ENCODE data around the gene BAIAP2L2.
"Not testable (repeated sequence)": the region's sequence is repeated elsewhere in the genome, so short reads cannot be mapped to it uniquely, and the experiment has no call there.

BAIAP2L2 gene

DNA sequence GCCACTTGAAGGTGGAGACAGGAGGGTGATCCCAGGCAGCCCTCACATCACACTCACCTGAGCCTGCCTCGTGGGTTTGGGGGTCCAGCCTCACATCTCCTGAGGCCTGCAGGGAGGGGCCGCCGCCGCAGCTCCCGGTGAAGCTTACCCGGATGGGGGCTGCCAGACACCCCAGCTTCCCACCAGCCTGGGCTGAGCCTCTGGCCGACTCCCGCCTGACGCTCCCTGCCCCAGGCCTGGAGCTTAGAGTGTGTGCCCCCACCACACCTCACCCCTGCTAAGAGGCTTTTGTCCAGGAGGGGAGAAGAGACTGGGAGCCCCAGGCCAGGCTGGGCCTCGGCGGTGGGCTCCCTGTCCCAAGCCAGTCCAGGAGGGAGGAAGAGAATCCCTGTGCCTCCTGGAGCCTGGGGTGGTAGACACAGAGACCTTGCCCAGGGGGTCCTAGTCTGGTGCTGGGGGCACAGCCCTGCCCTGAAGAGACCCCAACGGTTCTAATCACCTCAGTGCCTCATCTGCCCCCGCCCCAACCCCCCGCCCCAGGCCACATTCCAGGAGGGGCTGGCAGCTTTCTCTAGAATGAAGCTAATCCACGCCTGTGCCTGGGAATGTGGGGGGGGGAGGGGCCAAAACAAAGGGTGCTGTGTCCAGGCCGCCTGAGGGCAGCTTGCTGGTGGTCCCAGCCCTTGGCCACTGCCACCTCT, 26.4 kb downstream of the BAIAP2L2 start, which contains the start of gene SLC16A8:
Gene SLC16A8 (minus strand): TSS at position 254 of the 701 bp plus-strand sequence. CDS start 1,311 bp downstream, outside the sequence.
- no peak for DNase-seq (ENCODE audit: extremely low spot score, insufficient read length, low read depth)
- FAIRE-seq: no peak

DNA sequence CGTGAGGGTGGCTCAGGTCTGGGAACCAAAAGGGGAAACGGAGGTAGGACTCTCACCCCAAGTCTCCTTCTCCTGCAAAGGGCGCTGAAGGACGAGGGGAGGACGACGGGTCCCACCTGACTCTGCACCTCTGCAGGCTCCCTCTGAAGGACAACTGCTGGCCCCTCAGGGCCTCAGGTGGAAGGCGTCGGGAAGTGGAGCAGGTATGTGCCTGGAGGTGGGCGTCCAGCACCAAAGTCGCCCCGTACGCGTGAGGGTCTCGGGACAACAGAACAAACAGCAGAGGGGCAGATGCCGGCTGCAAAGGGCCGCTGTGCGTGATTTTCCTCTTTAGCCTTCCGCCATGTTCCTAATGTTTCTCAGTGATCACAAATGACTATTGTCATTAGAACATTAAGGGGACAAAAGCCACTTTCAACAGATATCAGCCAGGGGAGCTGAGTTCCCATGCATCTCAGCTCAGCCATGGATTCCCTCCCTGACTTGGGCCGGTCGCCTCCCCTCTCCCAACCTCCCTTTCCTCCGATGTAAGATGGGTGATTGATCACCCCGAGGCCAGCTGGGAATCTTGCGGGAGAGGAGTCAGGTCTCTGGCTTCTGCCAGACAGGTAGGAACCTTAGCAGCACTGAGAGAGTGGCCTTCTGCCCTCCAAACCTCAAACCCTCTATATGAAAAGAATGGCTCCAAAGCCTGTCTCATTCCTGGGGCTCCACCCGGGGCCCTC, 27.3 kb downstream of the BAIAP2L2 start:
- FAIRE-seq: no peak
- no peak for DNase-seq (ENCODE audit: extremely low spot score, insufficient read length, low read depth)

DNA sequence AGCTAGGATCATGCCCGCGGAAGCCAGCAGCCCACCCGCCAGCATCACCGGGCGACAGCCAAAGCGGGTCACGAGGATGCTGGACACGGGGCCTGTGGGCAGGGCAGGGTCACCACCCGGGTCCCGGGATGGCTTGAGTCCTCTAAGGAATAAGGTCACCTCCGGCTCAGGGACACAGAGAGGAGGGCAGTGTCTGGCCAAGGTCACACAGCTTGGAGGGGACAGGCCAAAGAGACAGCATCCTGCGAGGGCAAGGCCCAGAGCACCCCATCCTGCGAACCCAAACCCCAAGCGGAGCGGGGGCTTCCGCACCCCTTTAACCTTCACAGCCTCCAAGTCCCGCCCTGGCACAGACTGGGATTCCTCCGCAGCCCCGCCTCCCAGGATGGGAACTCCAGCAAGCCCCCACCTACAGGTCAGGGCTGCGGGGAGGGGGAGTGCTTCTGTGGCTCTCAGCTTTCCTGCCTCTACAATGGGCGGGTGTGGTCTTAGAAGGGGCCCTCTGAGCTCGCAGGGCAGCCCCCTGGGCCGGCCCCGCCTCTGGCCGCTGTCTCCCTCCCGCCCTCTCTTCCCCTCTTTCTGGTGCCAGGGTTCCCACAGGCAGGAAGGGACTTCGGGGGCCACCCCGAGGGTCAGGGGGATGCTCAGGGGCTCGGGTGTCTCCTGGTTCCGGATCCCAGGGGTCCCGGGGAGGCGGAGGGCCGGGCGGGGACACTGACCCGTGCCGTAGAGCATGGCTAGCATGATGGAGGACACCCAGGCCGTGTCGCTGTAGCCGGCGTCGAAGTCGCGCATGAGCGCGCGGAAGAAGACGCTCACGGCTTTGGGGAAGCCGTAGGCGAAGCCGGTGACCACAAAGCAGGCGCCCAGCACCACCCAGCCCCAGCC, 28.3 kb downstream of the BAIAP2L2 start:
- FAIRE-seq: no peak

DNA sequence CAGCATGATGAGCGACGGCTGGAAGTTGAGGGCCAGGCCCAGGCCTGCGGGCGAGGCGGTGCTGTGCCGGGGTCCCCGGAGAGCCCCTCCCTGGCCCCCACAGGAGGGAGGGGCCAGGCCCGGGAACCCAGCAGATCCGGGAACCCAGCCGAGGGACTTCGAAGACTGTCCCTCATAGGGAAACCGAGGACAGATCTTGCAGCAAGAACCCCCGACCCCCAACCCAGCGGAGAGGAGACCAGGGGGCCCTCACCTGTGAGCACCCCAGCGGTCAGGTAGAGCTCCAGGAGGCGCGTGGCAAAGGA, 28.9 kb downstream of the BAIAP2L2 start:
- DNase-seq (ENCODE audit: extremely low spot score, insufficient read length, low read depth) (no peak), FAIRE-seq (no peak)

More for the DNA sequence above, 28.3 kb downstream of the BAIAP2L2 start:
- DNase-seq (ENCODE audit: extremely low spot score, insufficient read length, low read depth): no peak

DNA sequence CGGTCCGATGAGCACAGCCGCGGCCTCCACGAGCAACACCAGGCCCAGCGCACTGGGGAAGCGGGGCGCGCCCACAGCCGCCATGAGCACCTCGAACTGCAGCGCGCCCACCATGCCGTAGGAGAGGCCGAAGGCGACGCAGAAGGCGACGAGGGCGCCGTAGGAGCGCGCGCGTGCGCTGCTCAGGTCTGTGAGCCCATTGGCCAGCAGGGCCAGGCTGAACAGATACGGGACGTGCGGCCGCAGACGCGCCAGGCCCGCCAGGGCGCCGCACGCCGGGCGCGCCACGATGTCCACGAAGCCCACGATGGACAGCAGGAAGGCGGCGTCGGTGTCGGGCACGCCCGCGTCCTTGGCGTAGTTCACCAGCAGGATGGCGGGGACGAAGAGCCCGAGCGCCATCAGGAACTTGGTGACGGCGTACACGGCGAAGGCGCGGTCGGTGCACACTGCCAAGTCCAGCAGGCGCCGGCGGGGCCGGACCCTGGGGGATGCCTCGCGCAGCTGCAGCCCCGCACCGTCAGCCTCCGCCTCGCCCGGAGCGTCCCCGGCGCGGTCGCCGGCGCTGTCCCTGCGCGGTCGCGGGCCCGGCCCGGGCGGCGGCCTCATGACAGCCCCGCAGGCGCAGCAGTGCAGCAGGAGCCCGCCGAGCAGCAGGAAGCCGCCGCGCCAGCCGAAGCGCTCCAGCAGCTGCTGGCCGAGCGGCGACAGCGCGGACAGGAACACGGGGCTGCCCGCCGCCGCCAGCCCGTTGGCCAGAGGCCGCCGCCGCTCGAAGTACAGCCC, 29.4 kb downstream of the BAIAP2L2 start:
- DNase-seq (ENCODE audit: extremely low spot score, insufficient read length, low read depth): no peak
- FAIRE-seq: no peak

DNA sequence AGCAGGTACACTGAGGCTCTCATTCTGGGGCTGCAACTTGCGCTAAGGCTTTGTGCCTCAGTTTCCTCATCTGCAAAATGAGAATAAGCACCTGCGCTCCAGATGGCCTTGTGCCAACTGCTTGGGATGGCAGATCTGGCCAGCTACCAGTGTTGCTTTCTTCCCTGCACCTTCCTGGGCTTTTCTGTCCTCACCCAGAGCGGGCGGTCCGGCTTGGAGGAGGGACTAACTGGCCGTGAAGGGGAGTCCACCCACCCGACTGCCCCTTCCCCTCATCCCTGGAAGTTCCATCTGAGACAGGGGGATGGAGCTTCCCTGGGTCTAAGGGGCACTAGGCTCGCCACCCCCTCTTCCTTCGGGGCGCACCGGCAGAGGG, 30.0 kb downstream of the BAIAP2L2 start:
- no peak for FAIRE-seq
- DNase-seq (ENCODE audit: extremely low spot score, insufficient read length, low read depth): no peak

DNA sequence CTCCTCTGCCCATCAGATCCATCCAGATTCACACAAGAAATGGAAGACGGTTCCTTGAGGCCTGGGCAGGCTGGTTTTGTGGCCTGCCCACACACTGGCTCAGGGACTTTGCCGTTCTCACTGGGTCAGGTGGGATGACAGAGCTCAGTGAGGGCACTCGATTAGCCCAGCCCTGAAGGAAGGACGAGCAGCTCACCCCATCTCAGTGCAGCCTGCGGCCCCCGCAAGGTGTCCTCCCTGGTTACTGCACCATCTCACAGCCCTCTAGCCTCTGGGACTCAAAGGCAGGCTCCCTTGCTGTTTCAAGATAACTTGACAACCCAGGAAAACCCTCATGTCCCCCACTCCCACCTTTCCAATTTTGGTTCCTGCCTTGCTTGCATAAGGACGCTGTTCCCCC, 30.7 kb downstream of the BAIAP2L2 start:
- FAIRE-seq (no peak), DNase-seq (ENCODE audit: extremely low spot score, insufficient read length, low read depth) (no peak)

DNA sequence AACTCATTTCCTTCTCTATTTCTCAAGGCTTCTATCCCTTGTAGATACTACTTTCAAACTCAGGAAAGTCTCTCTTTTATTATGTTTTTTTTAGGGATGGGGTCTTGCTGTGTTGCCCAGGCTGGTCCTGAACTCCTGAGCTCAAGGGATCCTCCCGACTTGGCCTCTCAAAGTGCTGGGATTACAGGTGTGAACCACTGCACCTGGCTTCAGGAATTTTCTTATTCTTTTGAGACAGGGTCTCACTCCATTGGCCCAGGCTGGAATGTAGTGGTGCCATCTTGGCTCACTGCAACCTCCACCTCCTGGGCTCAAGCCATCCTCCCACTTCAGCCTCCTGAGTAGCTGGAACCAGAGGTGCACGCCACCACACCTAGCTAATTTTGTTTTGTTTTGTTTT, 31.3 kb downstream of the BAIAP2L2 start:
- FAIRE-seq: not testable (repeated sequence)

DNA sequence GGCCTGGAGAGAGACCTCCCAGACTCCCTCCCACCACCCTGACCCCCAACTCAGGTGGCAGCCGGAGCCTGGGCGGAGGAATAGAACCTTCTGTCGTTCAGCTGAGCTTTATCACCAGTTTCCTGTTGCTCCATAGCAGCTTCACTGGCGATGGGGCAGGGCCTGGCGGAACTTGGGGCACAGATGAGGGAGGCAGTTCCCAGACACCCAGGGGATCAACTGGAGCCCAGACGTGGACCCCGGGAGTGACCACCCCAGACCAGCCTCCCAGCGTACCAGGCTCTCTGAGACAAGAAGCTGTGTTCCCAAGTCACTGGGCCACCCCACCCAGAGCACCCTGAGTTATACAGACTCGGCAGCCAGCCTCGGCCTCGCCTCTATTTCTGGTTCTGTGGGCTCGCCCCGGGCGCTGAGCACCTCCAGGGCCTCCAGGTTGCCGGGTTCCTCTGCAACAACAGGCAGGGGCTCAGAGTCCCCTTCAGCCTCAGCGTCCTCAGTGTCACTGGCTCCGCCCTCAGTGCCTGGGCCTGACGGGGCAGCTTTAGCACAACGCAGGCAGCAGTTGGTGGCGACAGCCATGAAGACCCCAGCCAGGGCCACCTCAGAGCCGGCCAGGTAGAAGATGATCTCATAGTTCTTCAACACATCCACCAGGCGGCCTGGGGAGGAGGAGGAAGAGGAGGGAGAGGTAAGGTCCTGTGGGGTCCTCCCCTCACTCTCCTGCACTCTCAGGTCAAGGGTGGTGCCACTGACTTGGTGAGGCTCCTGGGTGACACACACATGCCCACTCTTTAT, 32.2 kb downstream of the BAIAP2L2 start:
- DNase-seq (ENCODE audit: extremely low spot score, insufficient read length, low read depth) (no peak), FAIRE-seq (no peak)

More for the DNA sequence above, 31.3 kb downstream of the BAIAP2L2 start:
- DNase-seq (ENCODE audit: extremely low spot score, insufficient read length, low read depth): not testable (repeated sequence)

DNA sequence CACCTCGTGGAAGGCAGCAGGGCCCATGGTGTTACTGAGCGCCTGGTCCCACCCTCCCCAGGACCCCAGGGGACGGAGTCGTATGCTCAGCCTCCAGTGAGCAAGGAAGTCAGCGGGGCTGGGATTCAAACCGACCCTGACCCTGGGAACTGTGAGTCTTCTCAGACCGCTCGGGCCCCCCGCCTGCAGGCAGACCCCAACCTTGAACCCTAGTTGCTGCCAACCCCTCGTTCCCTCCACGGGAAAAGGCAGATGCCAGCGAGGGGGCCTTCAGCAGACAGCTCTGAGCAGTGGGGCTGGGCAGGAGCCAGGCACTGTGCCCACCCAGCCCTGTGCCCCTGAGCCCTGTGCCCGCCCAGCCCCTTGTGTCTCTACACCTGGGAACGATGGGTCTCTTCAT, 32.9 kb downstream of the BAIAP2L2 start:
- DNase-seq (ENCODE audit: extremely low spot score, insufficient read length, low read depth): no peak
- no peak for FAIRE-seq

DNA sequence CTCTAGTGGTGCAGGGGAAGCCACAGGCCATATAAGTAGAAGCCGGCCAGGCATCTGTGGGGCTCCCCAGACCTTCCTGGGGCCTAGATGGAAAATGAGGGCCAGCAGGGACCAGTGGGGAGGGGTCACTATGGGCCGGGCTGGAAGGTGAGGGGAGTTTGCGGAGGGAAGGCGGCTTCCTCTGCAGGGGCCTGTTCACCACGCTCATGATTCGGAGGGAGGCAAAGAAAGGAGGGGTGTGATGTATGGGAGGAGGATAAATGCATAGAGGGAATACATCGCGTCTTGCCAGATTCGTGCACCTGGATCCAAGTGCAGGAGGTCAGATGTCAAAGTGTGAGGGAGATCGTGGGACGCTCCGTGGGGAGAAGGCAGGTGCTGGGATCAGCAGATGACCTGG, 33.4 kb downstream of the BAIAP2L2 start:
- FAIRE-seq: no peak
- DNase-seq (ENCODE audit: extremely low spot score, insufficient read length, low read depth): no peak

DNA sequence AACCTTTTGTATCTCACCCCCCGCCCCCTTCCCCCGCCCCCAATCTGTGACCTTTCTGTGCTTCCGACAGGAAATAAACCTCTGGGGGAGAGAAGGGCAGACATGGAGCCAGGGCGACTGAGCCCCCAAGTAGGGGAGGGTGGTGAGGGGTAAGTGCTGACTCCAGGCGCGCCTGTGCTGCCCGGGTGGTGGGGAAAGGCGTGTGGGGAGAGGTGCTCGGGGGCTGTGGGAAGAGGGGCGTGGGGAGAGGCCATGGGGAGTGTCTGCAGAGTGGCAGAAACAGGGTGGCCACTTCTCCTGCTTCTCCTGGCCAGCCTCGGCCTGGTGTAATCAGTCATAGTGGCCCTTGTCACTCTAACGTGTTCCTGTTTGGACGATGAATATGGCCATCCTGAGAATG, 34.5 kb downstream of the BAIAP2L2 start:
- no peak for FAIRE-seq
- DNase-seq (ENCODE audit: extremely low spot score, insufficient read length, low read depth): no peak

DNA sequence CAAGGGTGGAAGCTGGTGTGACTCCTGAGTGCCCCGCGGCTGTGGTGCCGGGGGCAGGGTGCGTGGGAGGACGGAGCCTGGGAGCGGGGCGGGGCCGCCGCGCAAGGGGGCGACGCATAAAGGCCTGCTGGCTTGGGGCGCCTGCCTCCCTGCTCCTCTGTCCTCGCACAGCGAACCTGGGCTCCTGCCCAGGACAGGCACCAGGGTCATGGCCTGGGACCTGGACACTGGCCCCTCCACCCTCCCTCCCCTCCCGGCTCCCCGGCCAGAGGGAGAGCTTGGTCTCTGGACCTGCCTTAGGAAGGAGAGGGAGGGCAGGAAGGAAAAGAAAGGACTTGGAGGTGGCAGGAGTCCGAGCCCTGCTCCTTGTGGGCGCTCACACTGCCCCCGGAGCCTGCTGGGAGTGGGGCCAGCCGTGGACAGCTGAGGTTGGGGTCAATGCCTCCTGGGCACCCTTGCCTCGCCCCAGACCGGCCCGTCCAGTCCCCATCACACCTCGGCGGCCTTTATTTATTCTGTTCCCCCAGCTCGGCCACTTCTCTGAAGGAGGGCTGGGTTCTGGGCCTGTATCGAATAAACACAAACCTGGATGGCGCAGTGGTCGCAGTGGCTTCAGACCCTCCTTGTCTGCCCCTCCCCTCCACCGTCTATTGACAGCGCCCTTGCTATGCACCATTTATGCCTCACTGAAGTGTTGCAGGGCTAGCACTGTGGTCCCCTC, 35.2 kb downstream of the BAIAP2L2 start:
- no peak for FAIRE-seq
- DNase-seq (ENCODE audit: extremely low spot score, insufficient read length, low read depth): no peak

DNA sequence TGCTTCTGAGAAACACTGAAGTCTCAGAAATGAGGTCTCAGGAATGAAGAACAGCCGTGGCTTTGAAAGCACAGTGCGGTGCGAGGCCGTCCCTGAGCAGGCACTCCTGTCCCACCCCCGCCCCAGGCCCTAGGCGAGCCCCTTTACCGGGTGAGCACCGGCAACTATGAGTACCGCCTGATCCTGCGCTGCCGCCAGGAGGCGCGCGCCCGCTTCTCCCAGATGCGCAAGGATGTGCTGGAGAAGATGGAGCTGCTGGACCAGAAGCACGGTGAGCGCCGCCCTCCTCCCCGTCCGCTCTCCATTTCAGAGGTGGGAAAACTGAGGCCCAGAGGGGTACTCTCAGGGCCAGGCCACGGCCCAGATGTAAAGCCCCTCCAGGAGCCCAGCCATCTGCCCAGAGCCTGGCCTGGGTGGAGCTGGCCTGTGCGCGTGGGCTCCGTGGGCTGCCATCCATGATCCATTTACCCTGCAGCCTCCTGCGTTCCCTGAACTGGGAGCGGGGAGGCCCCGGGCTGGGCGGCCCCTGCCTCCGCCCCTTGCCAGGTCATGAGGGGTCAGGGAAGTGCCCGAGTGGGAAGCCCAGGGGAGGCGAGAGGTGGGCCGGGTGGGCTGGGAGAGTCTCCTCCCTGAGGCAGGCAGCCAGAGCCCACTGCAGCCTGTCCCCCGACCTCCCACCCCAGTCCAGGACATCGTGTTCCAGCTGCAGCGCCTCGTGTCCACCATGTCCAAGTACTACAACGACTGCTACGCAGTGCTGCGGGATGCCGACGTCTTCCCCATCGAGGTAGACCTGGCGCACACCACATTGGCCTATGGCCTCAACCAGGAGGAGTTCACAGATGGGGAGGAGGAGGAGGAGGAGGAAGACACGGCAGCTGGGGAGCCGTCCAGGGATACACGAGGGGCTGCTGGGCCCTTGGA, 36.0 kb downstream of the BAIAP2L2 start:
- FAIRE-seq: no peak
- DNase-seq (ENCODE audit: extremely low spot score, insufficient read length, low read depth): no peak

DNA sequence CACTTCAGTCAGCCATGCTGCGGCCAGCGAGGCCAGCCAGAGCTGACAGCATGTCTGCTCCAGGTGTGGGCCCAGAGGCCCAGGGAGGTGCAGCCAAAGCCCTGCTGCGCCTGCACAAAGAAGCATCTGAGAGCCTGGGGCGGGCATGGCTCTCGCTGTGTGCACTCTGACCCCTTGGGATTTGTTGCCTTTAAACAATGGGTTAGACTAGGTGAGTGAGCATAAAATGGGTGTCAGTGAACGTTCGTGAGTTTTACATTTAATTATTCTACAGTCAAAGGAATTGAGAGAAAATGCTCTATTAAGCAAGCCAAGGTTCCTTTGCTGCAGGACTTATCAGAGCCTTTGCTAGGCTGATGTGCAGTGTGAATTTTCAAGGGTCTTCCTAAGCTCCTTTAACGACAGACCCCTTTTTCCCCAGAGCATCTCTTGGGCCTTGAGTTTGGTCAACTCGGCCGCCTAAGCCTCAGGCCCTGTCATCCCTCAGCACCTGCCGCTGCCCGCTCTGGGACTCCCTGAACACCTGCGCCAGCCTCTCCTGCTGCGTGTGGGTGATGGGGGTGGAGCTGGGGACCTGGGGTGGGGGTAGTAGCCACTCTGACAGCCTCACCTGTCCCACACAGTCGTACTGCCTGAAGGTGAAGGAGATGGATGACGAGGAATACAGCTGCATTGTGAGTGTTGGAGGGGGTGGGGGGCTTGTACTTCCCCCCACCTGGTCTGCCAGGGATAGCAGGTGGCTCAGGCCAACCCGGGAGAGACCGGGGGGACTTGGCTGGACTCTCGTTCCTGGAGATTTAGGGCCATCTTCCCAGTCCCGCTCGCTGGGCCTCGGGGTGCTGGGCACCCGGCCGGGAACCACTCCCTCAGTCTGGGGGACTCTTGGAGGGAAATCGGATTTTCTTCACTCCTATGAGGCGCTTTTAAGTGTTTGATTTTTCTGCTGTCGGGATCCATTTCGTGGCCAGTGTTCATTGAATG, 37.0 kb downstream of the BAIAP2L2 start:
- DNase-seq (ENCODE audit: extremely low spot score, insufficient read length, low read depth): no peak
- no peak for FAIRE-seq

DNA sequence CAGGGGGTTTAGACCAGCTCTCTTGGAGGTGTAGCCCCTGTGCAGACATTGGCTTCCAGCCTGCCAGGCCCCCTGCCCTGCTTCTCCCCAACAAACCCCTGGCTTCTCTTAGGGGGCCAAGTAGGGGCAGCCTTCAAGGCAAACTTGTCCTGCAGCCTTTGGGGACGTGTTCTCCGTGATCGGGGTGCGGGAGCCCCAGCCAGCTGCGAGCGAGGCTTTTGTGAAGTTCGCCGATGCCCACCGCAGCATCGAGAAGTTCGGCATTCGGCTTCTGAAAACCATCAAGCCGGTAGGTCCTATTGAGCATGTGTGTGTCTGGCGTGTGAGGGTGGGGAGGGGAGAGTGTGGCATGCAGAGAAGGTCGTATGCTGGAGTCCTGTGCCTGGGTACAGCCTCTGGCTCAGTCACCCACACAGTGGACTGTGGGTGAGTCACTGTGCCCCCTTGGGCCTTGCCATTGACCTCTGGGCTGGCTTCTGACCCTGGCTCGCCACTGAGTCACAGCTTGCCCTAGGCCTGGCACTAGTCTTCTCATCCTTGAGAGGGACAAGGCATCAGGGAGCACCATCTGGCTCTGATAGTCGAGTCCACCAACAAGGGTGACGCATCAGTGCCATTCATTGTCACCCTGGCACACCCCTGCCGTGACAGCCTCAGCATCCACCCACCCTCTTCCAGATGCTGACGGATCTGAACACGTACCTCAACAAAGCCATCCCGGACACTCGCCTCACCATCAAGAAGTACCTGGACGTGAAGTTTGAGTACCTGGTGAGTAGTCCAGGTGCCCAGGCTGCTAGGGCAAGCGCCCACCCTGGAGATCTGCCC, 37.9 kb downstream of the BAIAP2L2 start:
- DNase-seq (ENCODE audit: extremely low spot score, insufficient read length, low read depth) (no peak), FAIRE-seq (no peak)

Data from GM18507 (cell line).